RPMI7951 (cell line): ENCODE results near the gene UBFD1. TPM values are rescaled to one million over a fixed set of nuclear protein-coding genes. Genes with fewer than 3 reads are reported as not detected.
"Not testable (repeated sequence)": the region's sequence is repeated elsewhere in the genome, so short reads cannot be mapped to it uniquely, and the experiment has no call there.

Source experiments
- DNase-seq: peaks from one replicate; pipeline ENCODE4 v3.0.0-alpha.2; 2012; ENCODE audit warnings: low read depth
- total RNA-seq: library from RNA; depleted of rRNA; stranded (reverse); fragments of >200 nt; shearing (Covaris generic); gene quantifications from 2 replicates; pipeline ENCODE4 v1.2.3, GENCODE V29; 2014

UBFD1 gene
- total RNA-seq, 1 experiment from 2014 or later = 52.6 TPM

- DNase-seq = no peak
These were observed 10.1 kb downstream of the UBFD1 start for GRCh38 chr16:23567602-23568001.

GRCh38 chr16:23570992-23571632, 13.6 kb downstream of the UBFD1 start:
- DNase-seq = no peak

- DNase-seq = no peak
These were observed 14.4 kb downstream of the UBFD1 start for GRCh38 chr16:23571895-23572294.

GRCh38 chr16:23572394-23572793, 14.9 kb downstream of the UBFD1 start:
- DNase-seq = no peak

GRCh38 chr16:23573817-23574216, 16.3 kb downstream of the UBFD1 start:
- DNase-seq = no peak

- DNase-seq = no peak
These were observed 18.3 kb downstream of the UBFD1 start for GRCh38 chr16:23575834-23576233.

GRCh38 chr16:23577493-23577892, 20.0 kb downstream of the UBFD1 start:
- DNase-seq = no peak

- DNase-seq = no peak
These were observed 20.7 kb downstream of the UBFD1 start for GRCh38 chr16:23578101-23578830.

- DNase-seq = no peak
These were observed 21.8 kb downstream of the UBFD1 start for GRCh38 chr16:23579371-23579770.

- no peak for DNase-seq
These were observed 22.9 kb downstream of the UBFD1 start for GRCh38 chr16:23580391-23580790.

GRCh38 chr16:23581764-23582163, 24.2 kb downstream of the UBFD1 start:
- DNase-seq = no peak

GRCh38 chr16:23583271-23583670, 25.7 kb downstream of the UBFD1 start:
- DNase-seq = not testable (repeated sequence)

- DNase-seq = no peak
These were observed 26.9 kb downstream of the UBFD1 start for GRCh38 chr16:23584186-23585076.

- DNase-seq = peak; percentile 33
These were observed 30.2 kb downstream of the UBFD1 start for GRCh38 chr16:23587726-23588125.

- DNase-seq = no peak
These were observed 32.7 kb downstream of the UBFD1 start for GRCh38 chr16:23590181-23590580.

- no peak for DNase-seq
These were observed 36.7 kb downstream of the UBFD1 start for GRCh38 chr16:23594186-23594585.

GRCh38 chr16:23595246-23595950, 37.9 kb downstream of the UBFD1 start:
- no peak for DNase-seq

GRCh38 chr16:23595951-23596720, 38.6 kb downstream of the UBFD1 start, which contains the start of gene NDUFAB1:
Gene NDUFAB1 (minus strand): TSS chr16:23596316. CDS start chr16:23596290, 26 bp downstream.
- DNase-seq = peak; percentile 83

GRCh38 chr16:23597003-23597756, 39.7 kb downstream of the UBFD1 start:
- DNase-seq = peak; percentile 60

GRCh38 chr16:23607726-23608125, 50.2 kb downstream of the UBFD1 start:
- no peak for DNase-seq
